WTC11 (cell line): ENCODE measurements around the gene TNIK. TPM values are rescaled to one million over a fixed set of nuclear protein-coding genes. Genes with fewer than 3 reads are reported as not detected.

ENCODE experiments used
- ATAC-seq: fragments of 200-7000 bp; cut with Tn5 transposase; 2 replicates; pipeline ENCODE4 v1.10.0; 2021; ENCODE audit warnings: mild to moderate bottlenecking, moderate library complexity
- CTCF ChIA-PET: fragments of 300-600 bp; sonication (Branson Sonifier 250); formaldehyde crosslinking; loops from one replicate; lab custom pipeline; 2021; ENCODE audit warnings: antibody characterized with exemption; lab: Charles Lee
- POLR2A ChIA-PET: fragments of 350-600 bp; sonication (Branson Sonifier 250); formaldehyde crosslinking; loops from one replicate; lab custom pipeline; 2021; ENCODE audit warnings: antibody characterized with exemption; lab: Charles Lee
- DNase-seq: peaks from one replicate; pipeline ENCODE4 v3.0.0; 2021; ENCODE audit warnings: low spot score
- H3K27ac Mint-ChIP-seq: 2 replicates; pipeline ENCODE4 v1.8.0; 2021; ENCODE audit warnings: mixed read lengths
- H3K27me3 Mint-ChIP-seq: 2 replicates; pipeline ENCODE4 v1.8.0; 2021; ENCODE audit warnings: low read depth, mild to moderate bottlenecking, moderate library complexity, mixed read lengths
- H3K36me3 Mint-ChIP-seq: 2 replicates; pipeline ENCODE4 v1.8.0; 2021; ENCODE audit warnings: mixed read lengths
- H3K4me1 Mint-ChIP-seq: 2 replicates; pipeline ENCODE4 v1.8.0; 2022; ENCODE audit warnings: mixed read lengths
- H3K4me3 Mint-ChIP-seq: 2 replicates; pipeline ENCODE4 v1.8.0; 2021; ENCODE audit warnings: mild to moderate bottlenecking, moderate library complexity, mixed read lengths
- H3K9me3 Mint-ChIP-seq: 2 replicates; pipeline ENCODE4 v1.8.0; 2021; ENCODE audit warnings: mixed read lengths
- ATF1 ChIP-seq: sonication (generic); formaldehyde crosslinking; IDR thresholded peaks from 2 replicates; pipeline ENCODE4 v1.8.1; 2023; ENCODE audit warnings: mild to moderate bottlenecking, moderate library complexity, missing genetic modification reagents
- ESRRA ChIP-seq: sonication (generic); formaldehyde crosslinking; IDR thresholded peaks from 2 replicates; pipeline ENCODE4 v1.8.1; 2022; ENCODE audit warnings: mild to moderate bottlenecking, missing genetic modification reagents, borderline replicate concordance
- FOXP1 ChIP-seq: sonication (generic); formaldehyde crosslinking; IDR thresholded peaks from 2 replicates; pipeline ENCODE4 v1.8.0; 2022; ENCODE audit warnings: missing genetic modification reagents, mild to moderate bottlenecking, moderate library complexity, borderline replicate concordance
- HMGA2 ChIP-seq: fragments of 250-450 bp; sonication (Bioruptor Pico); IDR thresholded peaks from 2 replicates; pipeline ENCODE4 v1.4.0; 2021; ENCODE audit warnings: mild to moderate bottlenecking, moderate library complexity
- KAT7 ChIP-seq: sonication (generic); formaldehyde crosslinking; IDR thresholded peaks from 2 replicates; pipeline ENCODE4 v1.8.1; 2023; ENCODE audit warnings: missing genetic modification reagents, mild to moderate bottlenecking, borderline replicate concordance
- NFATC4 ChIP-seq: fragments of 250-450 bp; sonication (Bioruptor Pico); IDR thresholded peaks from 2 replicates; pipeline ENCODE4 v1.9.0; 2021; ENCODE audit warnings: mild to moderate bottlenecking
- NFYB ChIP-seq: sonication (generic); formaldehyde crosslinking; conservative IDR thresholded peaks from 2 replicates; pipeline ENCODE4 v1.8.0; 2022; ENCODE audit warnings: low read depth, missing genetic modification reagents
- OVOL2 ChIP-seq: fragments of 250-450 bp; sonication (Bioruptor Pico); IDR thresholded peaks from 2 replicates; pipeline ENCODE4 v1.9.0; 2021; ENCODE audit warnings: mild to moderate bottlenecking, borderline replicate concordance
- PRRX2 ChIP-seq: fragments of 250-450 bp; sonication (Bioruptor Pico); IDR thresholded peaks from 2 replicates; pipeline ENCODE4 v1.8.0; 2021; ENCODE audit warnings: mild to moderate bottlenecking
- RORB ChIP-seq: fragments of 250-450 bp; sonication (Bioruptor Pico); IDR thresholded peaks from 2 replicates; pipeline ENCODE4 v1.9.0; 2021; ENCODE audit warnings: mild to moderate bottlenecking
- SMAD3 ChIP-seq: sonication (generic); formaldehyde crosslinking; IDR thresholded peaks from 2 replicates; pipeline ENCODE4 v1.8.0; 2022; ENCODE audit warnings: missing genetic modification reagents, mild to moderate bottlenecking, borderline replicate concordance
- SOX15 ChIP-seq: fragments of 250-450 bp; sonication (Bioruptor Pico); IDR thresholded peaks from 2 replicates; pipeline ENCODE4 v1.9.0; 2021; ENCODE audit warnings: mild to moderate bottlenecking
- total RNA-seq: library from RNA; stranded (reverse); gene quantifications from 3 replicates; pipeline ENCODE4 v1.2.3, GENCODE V29; 2021
- TF ChIP-seq, protein P1 (sequence below): sonication (generic); formaldehyde crosslinking; IDR thresholded peaks from 2 replicates; pipeline ENCODE4 v1.8.1; 2023; ENCODE audit warnings: mild to moderate bottlenecking, missing genetic modification reagents, moderate library complexity
- TF ChIP-seq, protein P2 (sequence below): sonication (generic); formaldehyde crosslinking; IDR thresholded peaks from 2 replicates; pipeline ENCODE4 v1.8.0; 2022; ENCODE audit warnings: mild to moderate bottlenecking, missing genetic modification reagents
- TF ChIP-seq, protein P3 (sequence below): fragments of 250-450 bp; sonication (Bioruptor Pico); IDR thresholded peaks from 2 replicates; pipeline ENCODE4 v1.9.0; 2021; ENCODE audit warnings: mild to moderate bottlenecking
- TF ChIP-seq, protein P4 (sequence below): sonication (generic); formaldehyde crosslinking; IDR thresholded peaks from 2 replicates; pipeline ENCODE4 v1.8.1; 2022; ENCODE audit warnings: low read depth, missing genetic modification reagents, borderline replicate concordance
- TF ChIP-seq, protein P5 (sequence below): sonication (generic); formaldehyde crosslinking; IDR thresholded peaks from 2 replicates; pipeline ENCODE4 v1.8.1; 2023; ENCODE audit warnings: mild to moderate bottlenecking, missing genetic modification reagents, borderline replicate concordance
- TF ChIP-seq, protein P6 (sequence below): sonication (generic); formaldehyde crosslinking; conservative IDR thresholded peaks from 2 replicates; pipeline ENCODE4 v1.8.1; 2022; ENCODE audit warnings: mild to moderate bottlenecking, missing genetic modification reagents

Gene TNIK
- total RNA-seq, 1 experiment from 2014 or later, result 50.3 TPM

DNA sequence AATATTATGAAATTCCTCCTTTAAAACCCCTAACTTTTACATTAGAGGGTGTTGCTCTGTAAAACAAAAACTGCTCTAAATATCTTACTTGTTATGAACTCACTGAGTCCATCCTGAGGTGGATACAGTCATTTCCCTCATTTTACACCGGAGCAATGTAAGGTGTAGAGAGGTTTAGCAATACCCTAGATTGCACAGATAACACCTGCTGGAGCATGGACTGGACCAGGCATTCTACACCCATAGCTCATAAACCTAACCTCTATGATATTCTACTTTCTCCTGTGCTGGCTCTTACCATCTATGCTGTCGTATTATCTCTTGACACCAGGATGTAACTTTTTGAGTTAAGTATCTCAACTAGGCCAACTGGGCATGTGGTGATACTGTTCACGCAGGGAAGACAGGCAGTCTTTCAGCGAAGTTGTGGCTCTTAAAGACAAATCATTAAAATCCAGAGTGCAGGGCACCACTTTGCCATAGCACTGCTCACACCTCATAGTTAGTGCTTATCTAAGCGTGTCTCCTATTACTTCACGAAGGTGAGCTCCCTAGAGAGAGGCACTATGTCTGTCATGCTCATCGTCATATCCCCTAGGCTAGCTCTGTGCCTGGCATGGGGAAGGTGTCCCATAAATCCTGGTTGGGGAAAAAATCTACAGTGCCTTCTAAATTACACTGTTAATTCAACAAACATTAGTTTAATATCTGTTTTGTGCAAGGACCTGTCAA is 333.6 kb downstream of the TNIK start:
- Mint-ChIP-seq H3K36me3 (peaks cover 29% of the 10 kb centered on the region), H3K4me1 (no peaks in the 10 kb centered on the region), H3K4me3 (no peak overlapping the region), H3K9me3 (no peaks in the 10 kb centered on the region), H3K27ac (no peak overlapping the region), H3K27me3 (no peaks in the 10 kb centered on the region)
- TF ChIP-seq PRRX2 (CRISPR knock-in tag), result no peak
- ATAC-seq (no peak), DNase-seq (no peak)
- ChIA-PET POLR2A (interaction anchor here (0.7 kb wide), 1 partner anchor 403 kb away, joined by 3 read pairs; no protein-coding TSS in a partner anchor), CTCF (interaction anchor here (1.2 to 2.1 kb wide), 2 partner anchors 13 to 165 kb away, joined by 5 read pairs; no protein-coding TSS in a partner anchor)

DNA sequence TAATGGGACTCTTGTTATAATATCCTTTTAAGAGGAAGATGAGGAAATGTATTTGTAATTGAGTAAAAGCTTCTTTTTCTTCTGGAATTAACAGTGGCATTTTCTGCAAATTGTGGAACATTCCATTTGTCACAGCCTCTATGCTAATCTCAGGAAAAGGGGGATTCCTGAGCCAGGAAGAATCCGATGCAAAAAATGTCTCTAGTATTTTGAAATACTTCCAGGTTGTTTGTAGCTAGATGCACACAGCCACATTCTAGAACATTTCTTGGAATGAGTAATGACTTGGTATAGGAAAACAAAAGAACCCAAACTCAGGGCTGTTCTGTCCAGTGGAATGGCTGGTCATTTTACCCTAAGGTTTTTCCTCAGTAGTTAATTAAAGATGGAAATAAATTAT is 335.2 kb downstream of the TNIK start:
- DNase-seq, result no peak
- no peaks in the 10 kb centered on the region for H3K4me1 Mint-ChIP-seq
- POLR2A ChIA-PET, result no interaction called here
- no peaks in the 10 kb centered on the region for H3K27me3 Mint-ChIP-seq
- ATAC-seq, result no peak
- no peak overlapping the region for H3K4me3 Mint-ChIP-seq
- TF ChIP-seq NFYB (CRISPR knock-in tag) (no peak), KAT7 (CRISPR knock-in tag) (no peak), NFATC4 (no peak), SOX15 (CRISPR knock-in tag) (no peak)
- TF ChIP-seq, protein P1, sequence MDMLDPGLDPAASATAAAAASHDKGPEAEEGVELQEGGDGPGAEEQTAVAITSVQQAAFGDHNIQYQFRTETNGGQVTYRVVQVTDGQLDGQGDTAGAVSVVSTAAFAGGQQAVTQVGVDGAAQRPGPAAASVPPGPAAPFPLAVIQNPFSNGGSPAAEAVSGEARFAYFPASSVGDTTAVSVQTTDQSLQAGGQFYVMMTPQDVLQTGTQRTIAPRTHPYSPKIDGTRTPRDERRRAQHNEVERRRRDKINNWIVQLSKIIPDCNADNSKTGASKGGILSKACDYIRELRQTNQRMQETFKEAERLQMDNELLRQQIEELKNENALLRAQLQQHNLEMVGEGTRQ (CRISPR knock-in tag), result no peak
- H3K27ac Mint-ChIP-seq, result no peak overlapping the region
- H3K9me3 Mint-ChIP-seq, result peaks cover under 1% of the 10 kb centered on the region
- peaks cover 41% of the 10 kb centered on the region for H3K36me3 Mint-ChIP-seq
- CTCF ChIA-PET, result no interaction called here

DNA sequence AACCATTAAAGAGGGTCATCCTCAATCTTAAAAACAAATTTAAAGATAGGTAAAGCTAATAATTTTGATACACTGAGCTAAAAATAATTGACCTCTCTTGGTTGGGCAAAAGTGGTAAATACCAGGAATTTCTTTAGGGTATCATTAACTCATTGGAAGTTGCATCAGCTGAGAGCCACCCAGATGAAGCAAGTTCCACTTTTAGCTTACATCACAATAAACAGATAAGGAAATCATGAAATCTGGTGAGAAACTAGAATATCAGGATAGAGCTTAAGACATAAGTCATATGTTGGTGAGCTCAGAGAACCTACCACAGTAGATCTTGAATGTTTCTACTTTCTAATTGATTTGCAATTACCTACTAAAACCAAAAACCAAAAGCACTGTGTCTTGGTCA is 336.3 kb downstream of the TNIK start:
- CTCF ChIA-PET, result interaction anchor here (1.2 kb wide), 1 partner anchor 443 kb away, joined by 3 read pairs; no protein-coding TSS in a partner anchor
- Mint-ChIP-seq H3K4me3 (no peak overlapping the region), H3K27ac (no peak overlapping the region), H3K36me3 (peaks cover 52% of the 10 kb centered on the region), H3K9me3 (peaks cover 7% of the 10 kb centered on the region), H3K27me3 (no peaks in the 10 kb centered on the region), H3K4me1 (no peaks in the 10 kb centered on the region)
- no peak for TF ChIP-seq ATF1 (CRISPR knock-in tag)
- TF ChIP-seq HMGA2 (CRISPR knock-in tag), result no peak
- no peak for TF ChIP-seq RORB (CRISPR knock-in tag)
- TF ChIP-seq, protein P2, sequence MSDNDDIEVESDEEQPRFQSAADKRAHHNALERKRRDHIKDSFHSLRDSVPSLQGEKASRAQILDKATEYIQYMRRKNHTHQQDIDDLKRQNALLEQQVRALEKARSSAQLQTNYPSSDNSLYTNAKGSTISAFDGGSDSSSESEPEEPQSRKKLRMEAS (CRISPR knock-in tag), result no peak
- no peak for TF ChIP-seq FOXP1 (CRISPR knock-in tag)
- POLR2A ChIA-PET, result no interaction called here
- ATAC-seq (no peak), DNase-seq (no peak)

DNA sequence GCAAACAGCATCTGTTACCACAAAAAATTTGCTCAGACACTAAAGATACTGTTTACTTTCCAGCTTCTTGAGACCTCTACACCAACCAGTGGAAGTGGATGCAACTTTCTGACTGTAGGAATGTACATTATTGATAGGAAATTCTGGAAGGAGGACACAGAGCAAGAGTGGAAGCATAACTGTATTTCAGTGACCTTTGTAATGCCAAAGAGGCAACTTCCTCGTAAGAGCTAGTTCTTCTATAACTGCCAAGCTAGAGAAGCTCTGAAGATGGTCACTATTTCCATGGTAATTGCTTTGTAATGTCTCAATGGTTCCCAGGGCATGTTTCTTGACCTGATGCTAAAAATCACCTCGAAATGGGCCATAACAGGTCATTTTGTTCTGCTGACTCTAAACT is 337.3 kb downstream of the TNIK start:
- ATAC-seq, result no peak
- Mint-ChIP-seq H3K36me3 (peaks cover 59% of the 10 kb centered on the region), H3K27me3 (peaks cover 3% of the 10 kb centered on the region), H3K27ac (no peak overlapping the region), H3K9me3 (peaks cover 7% of the 10 kb centered on the region), H3K4me3 (no peak overlapping the region), H3K4me1 (no peaks in the 10 kb centered on the region)
- ChIA-PET CTCF (interaction anchor here (1.4 kb wide), 1 partner anchor 9 kb away, joined by 7 read pairs; no protein-coding TSS in a partner anchor), POLR2A (interaction anchor here (0.6 kb wide), 1 partner anchor 33 kb away, joined by 3 read pairs; no protein-coding TSS in a partner anchor)
- no peak for DNase-seq
- TF ChIP-seq ATF1 (CRISPR knock-in tag) (no peak), OVOL2 (no peak), ESRRA (CRISPR knock-in tag) (no peak), SMAD3 (CRISPR knock-in tag) (no peak)
- TF ChIP-seq, protein P3, sequence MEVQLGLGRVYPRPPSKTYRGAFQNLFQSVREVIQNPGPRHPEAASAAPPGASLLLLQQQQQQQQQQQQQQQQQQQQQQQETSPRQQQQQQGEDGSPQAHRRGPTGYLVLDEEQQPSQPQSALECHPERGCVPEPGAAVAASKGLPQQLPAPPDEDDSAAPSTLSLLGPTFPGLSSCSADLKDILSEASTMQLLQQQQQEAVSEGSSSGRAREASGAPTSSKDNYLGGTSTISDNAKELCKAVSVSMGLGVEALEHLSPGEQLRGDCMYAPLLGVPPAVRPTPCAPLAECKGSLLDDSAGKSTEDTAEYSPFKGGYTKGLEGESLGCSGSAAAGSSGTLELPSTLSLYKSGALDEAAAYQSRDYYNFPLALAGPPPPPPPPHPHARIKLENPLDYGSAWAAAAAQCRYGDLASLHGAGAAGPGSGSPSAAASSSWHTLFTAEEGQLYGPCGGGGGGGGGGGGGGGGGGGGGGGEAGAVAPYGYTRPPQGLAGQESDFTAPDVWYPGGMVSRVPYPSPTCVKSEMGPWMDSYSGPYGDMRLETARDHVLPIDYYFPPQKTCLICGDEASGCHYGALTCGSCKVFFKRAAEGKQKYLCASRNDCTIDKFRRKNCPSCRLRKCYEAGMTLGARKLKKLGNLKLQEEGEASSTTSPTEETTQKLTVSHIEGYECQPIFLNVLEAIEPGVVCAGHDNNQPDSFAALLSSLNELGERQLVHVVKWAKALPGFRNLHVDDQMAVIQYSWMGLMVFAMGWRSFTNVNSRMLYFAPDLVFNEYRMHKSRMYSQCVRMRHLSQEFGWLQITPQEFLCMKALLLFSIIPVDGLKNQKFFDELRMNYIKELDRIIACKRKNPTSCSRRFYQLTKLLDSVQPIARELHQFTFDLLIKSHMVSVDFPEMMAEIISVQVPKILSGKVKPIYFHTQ, result no peak
- TF ChIP-seq, protein P4, sequence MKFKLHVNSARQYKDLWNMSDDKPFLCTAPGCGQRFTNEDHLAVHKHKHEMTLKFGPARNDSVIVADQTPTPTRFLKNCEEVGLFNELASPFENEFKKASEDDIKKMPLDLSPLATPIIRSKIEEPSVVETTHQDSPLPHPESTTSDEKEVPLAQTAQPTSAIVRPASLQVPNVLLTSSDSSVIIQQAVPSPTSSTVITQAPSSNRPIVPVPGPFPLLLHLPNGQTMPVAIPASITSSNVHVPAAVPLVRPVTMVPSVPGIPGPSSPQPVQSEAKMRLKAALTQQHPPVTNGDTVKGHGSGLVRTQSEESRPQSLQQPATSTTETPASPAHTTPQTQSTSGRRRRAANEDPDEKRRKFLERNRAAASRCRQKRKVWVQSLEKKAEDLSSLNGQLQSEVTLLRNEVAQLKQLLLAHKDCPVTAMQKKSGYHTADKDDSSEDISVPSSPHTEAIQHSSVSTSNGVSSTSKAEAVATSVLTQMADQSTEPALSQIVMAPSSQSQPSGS (CRISPR knock-in tag), result no peak
- TF ChIP-seq, protein P5, sequence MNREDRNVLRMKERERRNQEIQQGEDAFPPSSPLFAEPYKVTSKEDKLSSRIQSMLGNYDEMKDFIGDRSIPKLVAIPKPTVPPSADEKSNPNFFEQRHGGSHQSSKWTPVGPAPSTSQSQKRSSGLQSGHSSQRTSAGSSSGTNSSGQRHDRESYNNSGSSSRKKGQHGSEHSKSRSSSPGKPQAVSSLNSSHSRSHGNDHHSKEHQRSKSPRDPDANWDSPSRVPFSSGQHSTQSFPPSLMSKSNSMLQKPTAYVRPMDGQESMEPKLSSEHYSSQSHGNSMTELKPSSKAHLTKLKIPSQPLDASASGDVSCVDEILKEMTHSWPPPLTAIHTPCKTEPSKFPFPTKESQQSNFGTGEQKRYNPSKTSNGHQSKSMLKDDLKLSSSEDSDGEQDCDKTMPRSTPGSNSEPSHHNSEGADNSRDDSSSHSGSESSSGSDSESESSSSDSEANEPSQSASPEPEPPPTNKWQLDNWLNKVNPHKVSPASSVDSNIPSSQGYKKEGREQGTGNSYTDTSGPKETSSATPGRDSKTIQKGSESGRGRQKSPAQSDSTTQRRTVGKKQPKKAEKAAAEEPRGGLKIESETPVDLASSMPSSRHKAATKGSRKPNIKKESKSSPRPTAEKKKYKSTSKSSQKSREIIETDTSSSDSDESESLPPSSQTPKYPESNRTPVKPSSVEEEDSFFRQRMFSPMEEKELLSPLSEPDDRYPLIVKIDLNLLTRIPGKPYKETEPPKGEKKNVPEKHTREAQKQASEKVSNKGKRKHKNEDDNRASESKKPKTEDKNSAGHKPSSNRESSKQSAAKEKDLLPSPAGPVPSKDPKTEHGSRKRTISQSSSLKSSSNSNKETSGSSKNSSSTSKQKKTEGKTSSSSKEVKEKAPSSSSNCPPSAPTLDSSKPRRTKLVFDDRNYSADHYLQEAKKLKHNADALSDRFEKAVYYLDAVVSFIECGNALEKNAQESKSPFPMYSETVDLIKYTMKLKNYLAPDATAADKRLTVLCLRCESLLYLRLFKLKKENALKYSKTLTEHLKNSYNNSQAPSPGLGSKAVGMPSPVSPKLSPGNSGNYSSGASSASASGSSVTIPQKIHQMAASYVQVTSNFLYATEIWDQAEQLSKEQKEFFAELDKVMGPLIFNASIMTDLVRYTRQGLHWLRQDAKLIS, result no peak
- TF ChIP-seq, protein P6, sequence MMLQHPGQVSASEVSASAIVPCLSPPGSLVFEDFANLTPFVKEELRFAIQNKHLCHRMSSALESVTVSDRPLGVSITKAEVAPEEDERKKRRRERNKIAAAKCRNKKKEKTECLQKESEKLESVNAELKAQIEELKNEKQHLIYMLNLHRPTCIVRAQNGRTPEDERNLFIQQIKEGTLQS (CRISPR knock-in tag), result no peak
